Umbilical cord (tissue), 2 donors: ENCODE data around the gene CACTIN. TPM values are rescaled to one million over a fixed set of nuclear protein-coding genes. Genes with fewer than 3 reads are reported as not detected.

Source experiments
- DNase-seq: peaks from one replicate; pipeline ENCODE4 v3.0.0-alpha.2; 2015; ENCODE audit warnings: low spot score
- total RNA-seq: library from RNA; depleted of rRNA; stranded (reverse); fragments of >200 nt; gene quantifications from one replicate; pipeline ENCODE4 v1.2.3, GENCODE V29; 2014; ENCODE audit warnings: low replicate concordance; ENCODE audit not compliant: insufficient read depth

The CACTIN gene
- total RNA-seq, 1 donor from 2014 or later = 17.1 TPM

GRCh38 chr19:3646336-3647092 is 19.9 kb upstream of the CACTIN start:
- no peak for DNase-seq

- DNase-seq = no peak
These were observed 19.1 kb upstream of the CACTIN start for GRCh38 chr19:3645726-3646125.

- DNase-seq = no peak
These were observed 18.4 kb upstream of the CACTIN start for GRCh38 chr19:3645067-3645396.

GRCh38 chr19:3644351-3645066 is 17.9 kb upstream of the CACTIN start:
- no peak for DNase-seq

- no peak for DNase-seq
These were observed 17.2 kb upstream of the CACTIN start for GRCh38 chr19:3643674-3644313.

- DNase-seq = no peak
These were observed 16.5 kb upstream of the CACTIN start for GRCh38 chr19:3642987-3643673.

- DNase-seq = no peak
These were observed 15.7 kb upstream of the CACTIN start for GRCh38 chr19:3642296-3642695.

GRCh38 chr19:3641515-3642269 is 15.1 kb upstream of the CACTIN start:
- DNase-seq = no peak

GRCh38 chr19:3639479-3639878 is 12.9 kb upstream of the CACTIN start:
- no peak for DNase-seq

- no peak for DNase-seq
These were observed 11.9 kb upstream of the CACTIN start for GRCh38 chr19:3638208-3639193.

GRCh38 chr19:3637621-3638020 is 11.0 kb upstream of the CACTIN start:
- no peak for DNase-seq

- no peak for DNase-seq
These were observed 10.4 kb upstream of the CACTIN start for GRCh38 chr19:3636962-3637361.

GRCh38 chr19:3636506-3636905 is 9.9 kb upstream of the CACTIN start:
- DNase-seq = no peak

GRCh38 chr19:3634496-3635045 is 8.0 kb upstream of the CACTIN start:
- no peak for DNase-seq

GRCh38 chr19:3633559-3633988 is 7.0 kb upstream of the CACTIN start:
- no peak for DNase-seq

- no peak for DNase-seq
These were observed 6.4 kb upstream of the CACTIN start for GRCh38 chr19:3632739-3633558.

- no peak for DNase-seq
These were observed 5.5 kb upstream of the CACTIN start for GRCh38 chr19:3632098-3632497.

GRCh38 chr19:3631053-3631861 is 4.7 kb upstream of the CACTIN start:
- DNase-seq = no peak
